GM10248 (cell line): ENCODE results near the gene DSTN.

Experiments
- CTCF ChIA-PET: fragments of 300-600 bp; sonication (Branson Sonifier 250); formaldehyde crosslinking; extraction: SDS; loops from one replicate; lab custom pipeline; 2021; ENCODE audit warnings: antibody characterized with exemption; lab: Yijun Ruan, JAX
- POLR2A ChIA-PET: fragments of 350-650 bp; sonication (Branson Sonifier 250); formaldehyde crosslinking; extraction: SDS; loops from one replicate; lab custom pipeline; 2020; ENCODE audit warnings: antibody characterized with exemption; lab: Yijun Ruan, JAX
- DNase-seq: peaks from one replicate; pipeline ENCODE4 v3.0.0; 2012; ENCODE audit errors: extremely low spot score
- CTCF ChIP-seq: IDR thresholded peaks from 2 replicates; pipeline ENCODE4 v1.5.1; 2012; ENCODE audit warnings: mild to moderate bottlenecking, low read depth; ENCODE audit errors: extremely low read depth, missing control alignments, control extremely low read depth

The DSTN gene

GRCh38 chr20:17629678-17630089 is 59.8 kb downstream of the DSTN start:
- POLR2A ChIA-PET = no interaction called here
- DNase-seq = no peak
- no peak for TF ChIP-seq CTCF
- CTCF ChIA-PET = interaction anchor here (2.7 kb wide), 1 partner anchor 8 kb away, joined by 7 read pairs; no protein-coding TSS in a partner anchor

GRCh38 chr20:17630151-17630805 is 60.4 kb downstream of the DSTN start:
- POLR2A ChIA-PET = no interaction called here
- DNase-seq = no peak
- no peak for TF ChIP-seq CTCF
- CTCF ChIA-PET = interaction anchor here (1.1 to 2.7 kb wide), 3 partner anchors 9 to 94 kb away, joined by 3 to 7 read pairs (median 3); no protein-coding TSS in a partner anchor

- DNase-seq = no peak
- TF ChIP-seq CTCF = no peak
- ChIA-PET CTCF (interaction anchor here (1.1 to 2.7 kb wide), 5 partner anchors 9 to 127 kb away, joined by 3 to 7 read pairs (median 4); partner anchors contain the start of gene RRBP1), POLR2A (no interaction called here)
These were observed 60.9 kb downstream of the DSTN start for GRCh38 chr20:17630806-17631195.

GRCh38 chr20:17631576-17632319 is 61.9 kb downstream of the DSTN start:
- CTCF ChIA-PET = interaction anchor here (1.2 to 2.7 kb wide), 3 partner anchors 10 to 128 kb away, joined by 4 to 7 read pairs (median 4); partner anchors contain the start of gene RRBP1
- POLR2A ChIA-PET = no interaction called here
- no peak for TF ChIP-seq CTCF
- no peak for DNase-seq

- ChIA-PET CTCF (interaction anchor here (1.1 to 3.0 kb wide), 4 partner anchors 13 to 128 kb away, joined by 3 to 14 read pairs (median 8); no protein-coding TSS in a partner anchor), POLR2A (no interaction called here)
- no peak for DNase-seq
- no peak for TF ChIP-seq CTCF
These were observed 63.5 kb downstream of the DSTN start for GRCh38 chr20:17633221-17633849.

- POLR2A ChIA-PET = no interaction called here
- no peak for DNase-seq
- CTCF ChIA-PET = interaction anchor here (1.1 to 3.0 kb wide), 4 partner anchors 12 to 129 kb away, joined by 3 to 14 read pairs (median 8); no protein-coding TSS in a partner anchor
- TF ChIP-seq CTCF = no peak
These were observed 64.1 kb downstream of the DSTN start for GRCh38 chr20:17633850-17634500.
